DMS114 treated with DMSO at 0.1 percent for 48 hours (cell line): Measurements from ENCODE around the gene PROB1.
"Not testable (repeated sequence)": the region's sequence is repeated elsewhere in the genome, so short reads cannot be mapped to it uniquely, and the experiment has no call there.

Source experiments
- DNase-seq: peaks from one replicate; lab custom pipeline; 2025; ENCODE audit not compliant: unreplicated experiment; lab: John Stamatoyannopoulos, UW

Gene PROB1

GRCh38 chr5:139413153-139413552 is 18.2 kb upstream of the PROB1 start:
- no peak for DNase-seq

GRCh38 chr5:139410993-139411828 is 16.3 kb upstream of the PROB1 start:
- DNase-seq: no peak

DNA sequence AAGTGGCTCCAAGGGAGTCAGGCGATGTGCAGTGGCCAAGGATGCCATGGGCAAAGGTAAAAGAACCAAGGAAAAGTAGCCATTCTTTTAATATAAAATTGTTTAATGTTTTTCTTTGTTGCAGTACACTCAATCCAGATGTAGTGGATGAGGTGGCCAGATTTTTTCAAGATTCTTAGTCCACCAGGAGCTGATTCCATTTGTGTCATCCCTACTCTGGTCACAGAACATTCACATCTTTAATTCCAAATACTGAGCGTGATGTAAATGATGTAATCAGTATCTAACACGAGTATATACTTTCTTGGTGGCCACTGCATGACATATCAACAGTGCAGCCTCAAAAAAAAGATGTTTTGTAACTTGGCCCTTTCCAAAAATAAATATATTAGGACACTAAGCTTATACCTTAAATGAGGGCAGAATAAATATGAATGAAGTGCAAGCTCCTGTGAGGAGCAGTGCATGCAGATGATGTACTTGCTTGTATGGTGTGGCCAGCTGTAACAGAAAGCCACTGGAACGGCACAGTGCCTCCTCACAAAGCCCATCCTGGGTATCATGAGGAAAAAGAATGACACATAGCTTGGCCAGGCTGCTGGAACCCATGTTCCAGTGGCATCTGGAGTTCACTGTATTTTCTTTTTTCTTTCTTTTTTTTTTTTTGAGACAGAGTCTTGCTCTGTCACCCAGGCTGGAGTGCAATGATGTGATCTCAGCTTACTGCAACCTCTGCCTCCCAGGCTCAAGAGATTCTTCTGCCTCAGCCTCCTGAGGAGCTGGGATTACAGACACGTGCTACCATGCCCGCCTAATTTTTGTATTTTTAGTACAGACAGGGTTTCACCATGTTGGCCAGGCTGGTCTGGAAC is 15.5 kb upstream of the PROB1 start:
- DNase-seq: no peak

- DNase-seq: not testable (repeated sequence)
These were observed 14.2 kb upstream of the PROB1 start for GRCh38 chr5:139409116-139409515.

GRCh38 chr5:139408191-139408590 is 13.3 kb upstream of the PROB1 start:
- DNase-seq: no peak

DNA sequence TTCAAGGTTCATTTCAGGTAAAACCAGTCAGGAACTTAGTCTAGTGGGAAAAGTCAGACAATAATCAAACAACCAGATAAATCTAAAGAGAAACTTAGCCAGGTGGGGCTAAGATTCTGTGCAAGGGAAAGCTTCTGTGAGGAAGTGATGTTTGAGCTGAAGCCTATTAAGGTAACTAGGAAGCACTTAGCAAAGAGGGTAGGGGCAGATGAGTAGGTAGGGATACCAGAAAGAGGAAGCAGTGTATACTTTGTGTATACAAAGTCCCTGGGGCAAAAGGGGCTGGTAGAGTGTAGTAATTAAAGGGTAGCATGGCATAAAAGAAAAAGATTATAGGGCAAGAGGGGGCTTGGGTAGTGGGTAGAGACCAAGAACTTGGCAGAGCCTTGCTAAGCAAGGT is 12.6 kb upstream of the PROB1 start:
- DNase-seq: no peak

DNA sequence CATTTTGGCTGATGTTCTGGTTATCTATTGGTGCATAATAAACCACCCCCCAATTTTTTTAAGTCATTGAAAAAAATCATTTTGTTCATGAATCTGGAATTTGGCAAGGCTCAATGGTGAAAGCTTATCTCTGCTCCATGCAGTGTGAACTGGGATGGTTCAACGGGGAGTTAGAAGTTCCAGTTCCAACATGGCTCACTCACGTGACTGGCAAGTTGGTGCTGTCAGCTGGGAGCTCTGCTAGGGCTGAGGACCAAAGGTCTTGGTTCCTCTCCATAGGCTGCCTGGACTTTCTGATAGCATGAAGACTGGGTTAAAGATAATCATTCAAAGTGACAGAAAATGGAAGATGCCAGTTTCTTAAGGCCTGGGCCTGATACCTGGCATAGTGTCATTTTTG is 12.1 kb upstream of the PROB1 start:
- DNase-seq: no peak

GRCh38 chr5:139404484-139404840 is 9.6 kb upstream of the PROB1 start:
- DNase-seq: no peak

- DNase-seq: peak; percentile 96
These were observed 9.0 kb upstream of the PROB1 start, which contains the start of gene SPATA24 for GRCh38 chr5:139403787-139404483. SPATA24 (minus strand) TSS chr5:139404089; CDS start chr5:139404060, 29 bp downstream.

- DNase-seq: no peak
These were observed 8.5 kb upstream of the PROB1 start for GRCh38 chr5:139403418-139403786.

GRCh38 chr5:139402561-139403158 is 7.8 kb upstream of the PROB1 start:
- DNase-seq: no peak

DNA sequence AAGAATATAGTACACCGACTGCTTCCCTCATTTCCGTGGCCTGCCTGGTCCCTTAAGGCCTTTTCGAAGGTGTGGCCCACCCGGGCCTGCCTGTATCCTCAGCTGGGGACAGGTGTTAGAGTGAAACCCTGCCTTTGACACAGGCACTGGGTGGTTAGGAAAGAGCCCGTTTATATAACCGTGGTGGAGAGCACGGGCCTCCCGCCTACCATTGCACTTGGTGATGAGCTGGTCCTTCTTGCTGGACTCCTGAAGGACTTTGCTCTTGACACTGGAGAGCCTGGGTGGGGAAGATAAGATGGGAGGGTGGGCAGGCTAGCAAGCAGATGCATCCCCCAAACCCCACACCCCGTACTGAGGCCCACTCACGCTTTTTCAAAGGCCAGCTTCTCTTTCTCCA is 6.6 kb upstream of the PROB1 start:
- no peak for DNase-seq

GRCh38 chr5:139399501-139400121 is 4.7 kb upstream of the PROB1 start:
- DNase-seq: no peak

DNA sequence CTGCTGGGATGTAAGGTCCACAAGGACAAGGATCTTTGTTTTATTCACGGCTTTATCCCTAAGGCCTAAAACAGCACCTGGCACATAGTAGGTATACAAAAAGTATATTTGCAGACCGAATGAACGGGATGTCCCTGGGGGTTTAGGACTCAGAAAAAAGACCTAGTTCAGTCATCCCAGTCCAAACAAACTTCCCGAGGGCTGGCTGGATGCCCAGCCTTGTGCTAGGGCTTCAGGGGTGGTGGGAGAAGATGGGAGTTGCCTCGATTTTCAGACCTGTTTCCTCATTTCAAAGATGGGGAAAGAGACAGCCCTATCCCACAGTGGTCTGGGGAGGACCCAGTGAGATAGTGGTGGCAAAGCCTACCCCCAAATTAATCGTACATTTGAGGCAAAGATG is 3.0 kb upstream of the PROB1 start:
- no peak for DNase-seq

DNA sequence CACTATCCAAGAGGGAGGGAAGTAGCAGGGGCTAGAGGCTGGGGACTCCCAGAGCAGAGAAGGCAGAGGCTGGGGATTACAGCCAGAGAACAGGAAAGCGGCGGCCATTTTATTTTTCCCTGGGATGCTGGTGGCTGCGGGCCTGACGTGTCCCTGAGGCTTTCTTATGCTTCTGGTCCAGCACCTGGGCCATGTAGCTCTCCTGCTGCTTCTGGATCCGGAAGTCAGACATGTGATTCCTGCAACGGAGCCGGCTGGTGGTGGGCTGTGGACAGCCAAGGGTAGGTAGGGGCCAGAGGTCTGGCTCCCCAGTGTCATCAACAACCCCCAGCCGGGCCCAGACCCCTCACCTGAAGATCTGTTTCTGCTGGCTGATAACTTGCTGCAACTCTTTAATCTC is 1.8 kb upstream of the PROB1 start:
- DNase-seq: no peak

GRCh38 chr5:139395844-139396640 is 1.1 kb upstream of the PROB1 start:
- no peak for DNase-seq

GRCh38 chr5:139394123-139394653 is 716 bp downstream of the PROB1 start:
- no peak for DNase-seq

DNA sequence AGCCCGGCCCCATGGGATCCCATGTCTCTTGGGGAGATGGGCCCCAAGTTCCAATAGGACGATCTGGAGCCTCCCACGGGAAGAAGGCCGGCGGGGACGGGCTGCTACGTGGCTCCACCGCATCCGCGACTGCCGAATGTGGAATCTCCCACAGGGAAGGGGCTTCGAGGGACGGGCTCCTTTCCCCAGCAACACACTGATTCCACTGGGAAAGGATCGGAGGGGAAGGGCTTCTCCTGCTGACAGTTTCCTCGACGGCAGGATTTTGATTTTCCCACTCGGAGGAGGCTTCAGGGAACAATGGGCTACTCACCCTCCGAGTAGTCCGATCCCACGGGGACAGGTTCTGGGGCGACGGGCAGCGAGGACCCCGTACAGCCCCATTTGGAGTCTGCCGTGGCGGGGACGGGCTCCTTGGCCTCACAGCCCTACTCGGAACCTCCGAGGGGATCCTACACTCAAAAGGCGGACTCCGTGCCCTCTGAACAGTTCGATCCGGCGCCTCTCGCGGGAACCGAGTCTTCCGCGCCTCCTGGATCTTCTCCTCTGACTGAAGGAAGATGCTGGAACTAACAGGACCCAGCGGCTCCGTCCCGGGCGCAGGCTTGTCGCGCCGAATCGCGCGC is 1.3 kb downstream of the PROB1 start:
- DNase-seq: no peak
